GM23338 (cell line): ENCODE measurements around the gene FBF1.

Source experiments
- CREB1 ChIP-seq: fragments of 250-450 bp; sonication (Bioruptor Pico); IDR thresholded peaks from 2 replicates; pipeline ENCODE4 v1.5.0; 2020; ENCODE audit warnings: low read depth, mild to moderate bottlenecking, moderate library complexity
- NANOG ChIP-seq: IDR thresholded peaks from 2 replicates; pipeline ENCODE4 v1.6.1; 2016; ENCODE audit warnings: antibody characterized with exemption, borderline replicate concordance
- TF ChIP-seq, protein P1 (sequence below): IDR thresholded peaks from one replicate; pipeline ENCODE4 v1.6.1; 2018; ENCODE audit warnings: antibody characterized with exemption; ENCODE audit not compliant: unreplicated experiment
- TF ChIP-seq, protein P2 (sequence below), 2 experiments: fragments of 200-600 bp in 1 of 2; sonication (generic) in 1 of 2; conservative IDR thresholded peaks; 2 replicates each; pipeline versions ENCODE4 v1.5.1 to v1.6.1; 2016 to 2017; ENCODE audit warnings: antibody characterized with exemption in 2 of 2, low read depth in 2 of 2, mild to moderate bottlenecking in 2 of 2, moderate library complexity in 1 of 2

DNA sequence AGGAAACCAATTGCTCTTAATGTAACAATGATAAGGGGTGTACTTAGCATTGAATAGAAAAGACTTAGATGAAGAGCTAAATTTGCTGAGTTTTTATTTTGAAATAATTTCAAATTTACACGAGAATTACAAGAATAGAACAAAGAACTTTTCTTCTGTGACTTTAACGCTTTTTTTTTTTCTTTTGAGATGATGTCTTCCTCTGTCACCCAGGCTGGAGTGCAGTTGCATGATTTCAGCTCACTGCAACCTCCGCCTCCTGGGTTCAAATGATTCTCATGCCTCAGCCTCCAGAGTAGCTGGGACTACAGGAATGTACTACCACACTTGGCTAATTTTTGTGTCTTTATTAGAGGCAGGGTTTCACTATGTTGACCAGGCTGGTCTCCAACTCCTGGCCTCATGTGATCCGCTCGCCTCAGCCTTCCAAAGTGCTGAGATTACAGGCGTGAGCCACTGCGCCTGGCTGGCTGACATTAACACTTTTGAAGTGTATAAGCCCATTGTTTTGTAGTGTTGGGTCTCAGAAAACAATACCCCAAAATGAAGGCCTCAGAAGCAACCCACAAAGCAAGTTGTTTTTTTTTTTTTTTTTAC is 40.3 kb upstream of the FBF1 start:
- TF ChIP-seq, protein P1, sequence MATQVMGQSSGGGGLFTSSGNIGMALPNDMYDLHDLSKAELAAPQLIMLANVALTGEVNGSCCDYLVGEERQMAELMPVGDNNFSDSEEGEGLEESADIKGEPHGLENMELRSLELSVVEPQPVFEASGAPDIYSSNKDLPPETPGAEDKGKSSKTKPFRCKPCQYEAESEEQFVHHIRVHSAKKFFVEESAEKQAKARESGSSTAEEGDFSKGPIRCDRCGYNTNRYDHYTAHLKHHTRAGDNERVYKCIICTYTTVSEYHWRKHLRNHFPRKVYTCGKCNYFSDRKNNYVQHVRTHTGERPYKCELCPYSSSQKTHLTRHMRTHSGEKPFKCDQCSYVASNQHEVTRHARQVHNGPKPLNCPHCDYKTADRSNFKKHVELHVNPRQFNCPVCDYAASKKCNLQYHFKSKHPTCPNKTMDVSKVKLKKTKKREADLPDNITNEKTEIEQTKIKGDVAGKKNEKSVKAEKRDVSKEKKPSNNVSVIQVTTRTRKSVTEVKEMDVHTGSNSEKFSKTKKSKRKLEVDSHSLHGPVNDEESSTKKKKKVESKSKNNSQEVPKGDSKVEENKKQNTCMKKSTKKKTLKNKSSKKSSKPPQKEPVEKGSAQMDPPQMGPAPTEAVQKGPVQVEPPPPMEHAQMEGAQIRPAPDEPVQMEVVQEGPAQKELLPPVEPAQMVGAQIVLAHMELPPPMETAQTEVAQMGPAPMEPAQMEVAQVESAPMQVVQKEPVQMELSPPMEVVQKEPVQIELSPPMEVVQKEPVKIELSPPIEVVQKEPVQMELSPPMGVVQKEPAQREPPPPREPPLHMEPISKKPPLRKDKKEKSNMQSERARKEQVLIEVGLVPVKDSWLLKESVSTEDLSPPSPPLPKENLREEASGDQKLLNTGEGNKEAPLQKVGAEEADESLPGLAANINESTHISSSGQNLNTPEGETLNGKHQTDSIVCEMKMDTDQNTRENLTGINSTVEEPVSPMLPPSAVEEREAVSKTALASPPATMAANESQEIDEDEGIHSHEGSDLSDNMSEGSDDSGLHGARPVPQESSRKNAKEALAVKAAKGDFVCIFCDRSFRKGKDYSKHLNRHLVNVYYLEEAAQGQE: no peak
- no peak for TF ChIP-seq CREB1 (CRISPR knock-in tag)
- TF ChIP-seq NANOG: no peak
- TF ChIP-seq, protein P2, sequence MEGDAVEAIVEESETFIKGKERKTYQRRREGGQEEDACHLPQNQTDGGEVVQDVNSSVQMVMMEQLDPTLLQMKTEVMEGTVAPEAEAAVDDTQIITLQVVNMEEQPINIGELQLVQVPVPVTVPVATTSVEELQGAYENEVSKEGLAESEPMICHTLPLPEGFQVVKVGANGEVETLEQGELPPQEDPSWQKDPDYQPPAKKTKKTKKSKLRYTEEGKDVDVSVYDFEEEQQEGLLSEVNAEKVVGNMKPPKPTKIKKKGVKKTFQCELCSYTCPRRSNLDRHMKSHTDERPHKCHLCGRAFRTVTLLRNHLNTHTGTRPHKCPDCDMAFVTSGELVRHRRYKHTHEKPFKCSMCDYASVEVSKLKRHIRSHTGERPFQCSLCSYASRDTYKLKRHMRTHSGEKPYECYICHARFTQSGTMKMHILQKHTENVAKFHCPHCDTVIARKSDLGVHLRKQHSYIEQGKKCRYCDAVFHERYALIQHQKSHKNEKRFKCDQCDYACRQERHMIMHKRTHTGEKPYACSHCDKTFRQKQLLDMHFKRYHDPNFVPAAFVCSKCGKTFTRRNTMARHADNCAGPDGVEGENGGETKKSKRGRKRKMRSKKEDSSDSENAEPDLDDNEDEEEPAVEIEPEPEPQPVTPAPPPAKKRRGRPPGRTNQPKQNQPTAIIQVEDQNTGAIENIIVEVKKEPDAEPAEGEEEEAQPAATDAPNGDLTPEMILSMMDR (conservative IDR thresholded peaks at IDR 0.05; ENCODE audit: low read depth in 2 of 2): no peak
